Mammary epithelial cell (primary cell): ENCODE results near the gene OMG.

Source experiments
- CTCF ChIP-seq, 2 donors: IDR thresholded peaks in 1 of 2; conservative IDR thresholded peaks in 1 of 2; 2 replicates each; pipeline ENCODE4 v1.5.1; 2011 to 2012; ENCODE audit warnings: inconsistent platforms in 2 of 2, low read length in 2 of 2, mild to moderate bottlenecking in 2 of 2, control low read depth in 1 of 2, low read depth in 1 of 2; ENCODE audit not compliant: insufficient read depth in 1 of 2; ENCODE audit errors: extremely low read depth in 1 of 2
- EZH2 ChIP-seq: IDR thresholded peaks from 2 replicates; pipeline ENCODE4 v1.6.1; 2012; ENCODE audit warnings: low read length, inconsistent platforms, borderline replicate concordance

- no peak for TF ChIP-seq CTCF (conservative IDR thresholded peaks at IDR 0.05 in 1 of 2, IDR thresholded peaks at IDR 0.05 in 1 of 2; ENCODE audit: extremely low read depth in 1 of 2, insufficient read depth in 1 of 2, low read depth in 1 of 2, low read length in 2 of 2)
- TF ChIP-seq EZH2, result no peak
Observed at GRCh38 chr17:31327534-31328159, 30.6 kb upstream of the OMG start.
